Lung microvascular endothelial cell (primary cell): ENCODE measurements around the gene SECTM1. TPM values are rescaled to one million over a fixed set of nuclear protein-coding genes. Genes with fewer than 3 reads are reported as not detected.

ENCODE experiments used
- DNase-seq, 2 donors: peaks; one replicate each; pipeline versions ENCODE4 v3.0.0 to v3.0.0-alpha.2; 2010; ENCODE audit warnings: low read depth in 2 of 2
- total RNA-seq: library from RNA; depleted of rRNA; stranded (reverse); fragments of >200 nt; gene quantifications from 2 replicates; pipeline ENCODE4 v1.2.1, GENCODE V29; 2014

SECTM1 gene
- total RNA-seq, 1 donor from 2014 or later = 1.8 TPM

DNA sequence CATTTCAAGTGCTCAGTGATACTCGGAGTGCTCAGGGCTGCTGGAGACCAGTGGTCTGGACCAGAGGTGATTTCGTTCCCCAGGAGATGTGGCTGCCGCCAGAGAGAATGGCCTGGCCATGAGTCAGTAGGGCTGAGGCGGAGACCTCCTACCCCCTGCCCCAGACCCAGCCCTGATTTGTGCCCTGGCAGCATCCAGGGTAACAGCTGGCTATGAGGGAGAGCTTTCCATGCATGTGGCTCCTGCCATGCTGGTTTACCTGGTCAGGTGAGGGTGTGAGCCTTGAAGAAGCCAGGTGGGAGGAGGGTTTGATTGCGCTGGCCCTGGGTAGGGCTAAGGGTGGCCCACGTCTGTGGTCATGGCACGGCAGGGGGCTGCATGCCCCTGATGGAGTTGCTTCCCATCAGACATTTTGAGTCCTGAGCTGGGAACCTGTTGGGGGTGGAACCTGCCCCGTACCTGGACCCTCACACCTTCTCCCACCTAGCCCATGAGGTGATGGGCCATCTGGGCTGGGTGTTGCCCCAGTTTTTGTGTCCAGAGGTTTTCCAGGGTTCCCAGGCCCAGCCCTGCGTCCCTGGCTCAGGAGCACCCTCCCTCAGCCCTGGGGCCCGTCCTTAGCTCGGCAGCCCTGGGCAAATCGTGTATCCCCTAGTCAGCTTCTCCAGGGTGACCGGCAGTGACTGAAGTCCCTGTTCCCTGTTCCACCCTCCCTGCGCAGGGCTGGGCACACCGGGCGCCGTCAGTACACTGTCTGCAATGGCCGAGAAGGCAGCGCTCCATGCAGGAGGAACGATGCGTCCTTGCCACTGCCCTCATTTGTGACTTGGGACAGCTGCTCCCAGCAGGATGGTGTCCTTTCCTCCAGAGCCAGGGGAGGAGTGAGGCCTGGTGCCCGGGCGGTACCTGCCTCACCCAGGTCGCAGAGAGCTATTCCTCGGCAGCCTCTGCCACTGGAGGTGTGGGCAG lies 51.0 kb downstream of the SECTM1 start:
- DNase-seq = no peak

DNA sequence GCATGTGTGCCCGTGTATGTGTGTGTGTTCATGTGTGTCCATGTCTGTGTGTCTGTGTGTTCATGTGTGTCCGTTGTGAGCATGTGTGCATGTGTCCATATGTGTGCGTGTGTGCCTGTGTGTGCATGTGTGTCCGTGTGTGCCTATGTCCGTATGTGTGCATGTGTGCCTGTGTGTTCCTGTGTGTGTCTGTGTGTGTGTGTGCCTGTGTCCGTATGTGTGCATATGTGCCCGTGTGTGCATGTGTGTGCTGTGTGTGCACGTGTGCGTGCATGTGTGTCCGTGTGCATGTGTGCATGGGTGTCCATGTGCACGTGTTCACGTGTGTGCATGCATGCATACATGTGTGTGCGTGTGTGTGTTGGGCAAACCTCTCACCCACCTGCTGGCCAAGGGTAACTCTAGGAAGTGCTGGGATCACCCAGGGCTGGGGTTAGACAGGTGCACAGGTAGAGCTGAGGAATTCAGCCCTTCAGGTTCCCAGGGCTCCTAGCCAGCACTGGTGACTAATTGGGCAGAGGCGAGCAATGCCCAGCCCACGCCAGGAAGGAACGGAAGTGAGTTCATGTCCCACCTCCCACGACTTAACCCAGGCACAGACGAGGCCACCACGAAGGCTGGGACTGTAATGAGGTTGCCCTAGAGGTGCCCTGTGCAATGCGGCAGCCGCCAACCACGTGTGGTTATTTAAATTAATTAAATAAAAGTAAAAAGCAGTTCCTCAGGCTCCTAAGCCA lies 51.9 kb downstream of the SECTM1 start:
- no peak for DNase-seq

DNA sequence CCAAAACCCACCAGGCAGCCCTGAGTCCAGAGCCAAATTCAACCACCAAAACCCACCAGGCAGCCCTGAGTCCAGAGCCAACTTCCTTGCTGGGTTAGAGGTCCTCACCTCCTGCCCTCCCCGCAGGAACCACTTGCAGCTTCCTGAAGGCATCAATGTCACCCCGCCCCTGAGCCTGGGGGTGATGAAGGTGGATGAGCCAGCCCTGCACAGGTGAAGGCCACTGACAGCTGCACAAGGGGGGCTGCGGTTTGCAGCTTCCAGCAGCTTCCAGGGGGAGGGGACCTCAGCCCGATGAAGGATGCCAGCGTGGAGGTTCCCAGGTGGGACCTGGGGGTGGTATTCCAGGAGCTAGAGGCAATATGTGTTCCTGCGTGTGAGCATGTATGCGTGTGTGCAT lies 52.5 kb downstream of the SECTM1 start:
- DNase-seq = no peak

DNA sequence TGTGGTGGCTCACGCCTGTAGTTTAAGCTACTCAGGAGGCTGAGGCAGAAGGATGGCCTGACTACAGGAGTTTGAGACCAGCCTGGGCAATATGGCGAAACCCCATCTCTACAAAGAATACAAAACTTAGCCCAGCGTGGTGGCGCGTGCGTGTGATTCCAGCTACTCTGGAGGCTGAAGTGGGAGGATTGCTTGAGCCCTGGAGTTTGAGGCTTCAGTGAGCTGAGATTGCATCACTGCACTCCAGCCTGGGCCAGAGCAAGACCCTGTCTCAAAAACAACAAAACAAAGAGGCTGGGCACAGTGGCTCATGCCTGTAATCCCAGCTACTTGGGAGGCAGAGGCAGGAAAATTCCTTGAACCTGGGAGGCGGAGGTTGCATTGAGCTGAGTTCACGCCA lies 53.0 kb downstream of the SECTM1 start:
- no peak for DNase-seq

DNA sequence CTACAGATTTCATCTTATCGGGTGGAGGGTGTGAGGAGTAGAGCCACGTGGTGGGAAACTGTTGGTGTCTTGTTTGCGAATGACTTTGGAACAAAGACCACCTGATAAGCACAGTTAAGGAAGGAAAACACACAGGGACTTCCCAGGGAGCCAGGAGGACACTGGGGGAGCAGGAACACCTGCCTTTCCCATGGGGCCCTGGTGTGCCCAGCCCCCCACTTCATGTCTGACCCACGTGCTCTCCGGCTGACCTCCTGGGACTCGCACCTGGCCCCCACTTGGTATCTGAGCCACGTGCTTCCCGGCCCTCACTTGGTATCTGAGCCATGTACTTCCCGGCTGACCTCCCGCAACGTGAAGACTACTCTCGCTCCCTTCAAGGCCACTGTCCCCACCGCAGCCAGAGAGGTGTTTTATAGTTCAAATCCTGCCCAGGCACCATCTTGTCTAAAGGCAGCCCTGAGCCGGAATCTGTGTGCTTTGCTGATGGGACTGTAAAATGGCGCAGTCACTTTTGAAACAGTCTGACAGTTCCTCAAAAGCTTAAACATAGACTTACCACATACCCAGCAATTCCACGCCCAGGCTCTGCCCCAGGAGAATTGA lies 54.7 kb downstream of the SECTM1 start:
- DNase-seq = no peak

DNA sequence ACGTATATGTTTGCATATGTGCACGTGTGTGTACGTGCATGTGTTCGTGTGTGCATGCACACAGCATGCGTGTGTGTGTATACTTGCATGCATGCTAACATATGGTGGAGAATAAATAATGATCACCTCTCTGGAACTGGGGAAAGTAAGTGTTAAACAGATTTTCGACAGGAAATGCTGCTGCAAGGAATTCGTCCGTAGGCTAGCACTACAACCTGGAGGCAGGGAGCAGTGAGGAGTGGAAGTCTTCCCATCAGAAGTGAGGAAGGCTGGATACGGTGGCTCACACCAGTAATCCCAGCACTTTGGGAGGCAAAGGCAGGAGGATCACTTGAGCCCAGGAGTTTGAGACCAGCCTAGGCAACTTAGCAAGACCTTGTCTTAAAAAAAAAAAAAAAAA lies 55.3 kb downstream of the SECTM1 start:
- no peak for DNase-seq

DNA sequence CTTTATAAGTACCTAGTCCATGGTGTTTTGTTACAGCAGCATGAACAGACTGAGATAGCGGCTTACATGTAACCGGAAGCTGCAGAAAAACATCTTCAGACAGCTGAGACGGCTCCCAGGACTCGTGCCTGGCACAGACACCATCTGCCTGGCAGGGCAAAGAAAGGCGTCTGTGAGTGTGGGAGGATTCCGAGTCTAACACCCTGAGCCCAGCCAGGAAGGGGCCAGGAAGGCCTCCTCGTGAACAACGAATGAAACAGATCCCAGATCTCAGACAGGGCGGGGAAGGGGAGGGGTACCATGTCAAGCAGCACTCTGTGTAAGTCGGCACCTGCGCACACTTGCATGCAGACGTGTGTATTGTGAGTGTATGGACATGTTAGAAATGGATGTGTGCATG lies 55.7 kb downstream of the SECTM1 start:
- DNase-seq = no peak

DNA sequence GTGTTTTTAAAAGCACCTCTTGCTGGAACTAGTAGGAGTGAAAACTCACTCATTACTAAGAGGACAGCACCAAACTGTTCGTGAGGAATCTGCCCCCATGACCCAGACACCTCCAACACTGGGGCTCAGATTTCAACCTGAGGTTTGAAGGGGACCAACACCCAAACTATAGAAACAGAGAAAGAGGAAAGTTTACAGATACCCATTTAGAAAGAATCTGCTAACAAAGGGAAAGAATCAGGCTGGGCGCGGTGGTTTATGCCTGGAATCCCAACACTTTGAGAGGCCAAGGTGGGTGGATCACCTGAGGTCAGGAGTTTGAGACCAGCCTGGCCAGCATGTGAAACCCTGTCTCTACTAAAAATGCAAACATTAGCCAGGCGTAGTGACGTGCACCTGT lies 56.6 kb downstream of the SECTM1 start:
- no peak for DNase-seq

DNA sequence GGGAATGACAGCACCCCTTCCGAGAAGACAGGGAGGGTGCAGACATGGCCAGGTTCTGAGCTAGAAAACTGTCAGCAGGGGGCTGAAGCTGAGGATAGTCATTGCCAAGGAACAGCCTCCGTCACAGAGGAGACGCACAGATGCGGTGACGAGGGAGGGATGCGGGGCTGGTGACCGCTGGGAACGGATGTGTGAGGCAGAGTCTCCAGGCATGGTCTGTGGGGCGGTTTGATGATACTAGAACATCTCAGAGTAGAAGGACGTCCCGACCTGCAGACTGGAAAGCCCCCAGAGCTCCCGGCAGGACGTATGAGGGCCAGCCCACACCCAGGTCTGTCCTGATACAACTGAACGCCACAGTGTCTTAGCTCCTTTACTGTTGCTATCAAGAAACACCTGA lies 58.2 kb downstream of the SECTM1 start:
- no peak for DNase-seq

DNA sequence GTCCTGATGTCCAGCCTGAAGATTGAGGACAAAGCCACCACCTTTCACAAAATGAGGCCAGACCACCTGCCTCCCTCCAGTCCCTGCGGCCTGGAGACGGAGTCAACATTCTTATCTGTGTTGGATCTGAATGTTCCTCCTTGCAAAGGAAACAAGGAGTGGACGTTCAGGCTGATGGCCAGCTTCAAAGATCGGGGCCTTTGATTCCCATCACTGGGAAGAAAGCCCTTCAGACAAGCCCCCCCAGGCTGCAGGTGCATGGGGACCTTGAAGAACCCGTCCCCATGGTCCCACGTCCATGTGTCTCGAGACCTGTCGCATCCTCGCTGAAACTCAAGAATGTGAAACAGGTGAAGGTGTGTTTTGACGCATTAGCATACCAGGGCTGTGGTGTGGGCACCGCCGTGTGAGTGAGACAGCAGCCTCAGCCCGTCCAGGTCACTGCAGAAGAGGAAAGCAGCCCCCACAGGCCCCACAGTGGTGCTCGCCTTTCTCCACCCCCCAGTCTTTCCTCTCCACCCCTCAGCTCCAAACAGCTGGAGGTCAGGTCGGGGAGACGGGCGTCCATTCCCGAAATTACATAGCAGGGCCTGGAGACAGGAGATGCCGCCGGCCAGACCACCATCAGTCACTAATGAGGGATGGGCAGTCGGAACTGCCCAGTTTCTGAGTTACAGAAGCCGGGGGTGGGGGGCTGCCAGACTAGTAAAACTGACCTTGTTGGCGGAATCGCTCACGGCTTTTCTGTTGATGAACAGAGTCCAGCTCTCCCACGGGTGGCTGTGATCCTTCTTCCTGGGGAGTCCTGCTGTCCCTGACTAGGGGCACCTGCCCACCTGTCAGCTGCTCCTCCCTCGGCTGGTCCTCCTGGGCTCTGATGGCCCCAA lies 59.2 kb downstream of the SECTM1 start:
- DNase-seq = no peak

DNA sequence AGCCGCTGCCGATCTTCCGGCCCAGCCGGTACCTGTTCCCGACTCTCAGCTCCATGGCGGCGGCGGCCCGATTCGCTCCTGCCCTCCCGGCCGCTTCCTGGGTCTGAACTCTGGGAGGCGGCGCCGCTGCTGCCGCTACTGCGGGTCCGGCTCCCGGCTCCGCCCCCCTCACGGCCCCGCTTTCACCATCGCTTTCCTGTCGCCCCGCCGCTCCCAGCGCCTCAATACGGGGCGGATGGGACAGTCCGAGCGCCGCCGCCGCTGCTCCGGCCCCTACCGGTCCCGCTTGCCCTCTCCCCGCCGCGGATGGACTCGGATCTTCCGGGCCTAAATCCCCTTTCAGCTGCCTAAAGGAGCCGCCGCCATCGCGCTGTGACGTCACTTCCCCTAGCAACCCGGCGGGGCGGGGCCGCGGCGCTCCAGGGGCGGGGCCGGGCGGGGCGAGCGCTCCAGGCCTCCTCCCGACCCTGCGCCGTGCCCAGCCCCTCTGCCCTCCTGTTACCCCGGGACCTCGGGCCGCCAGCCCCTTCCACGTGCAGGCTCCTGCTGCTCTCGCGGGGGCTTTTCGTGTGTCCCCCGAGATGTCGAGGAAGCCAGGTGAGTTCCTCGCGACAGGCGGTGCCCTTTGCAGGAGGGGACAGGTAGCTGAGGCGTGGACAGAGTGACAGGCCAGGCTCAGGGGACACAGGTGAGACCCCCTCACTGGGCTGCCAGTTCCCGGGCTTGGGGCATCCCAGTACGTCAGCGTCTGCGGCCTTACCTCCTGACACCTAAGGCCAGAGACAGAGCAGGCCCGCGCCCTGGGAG lies 60.0 kb downstream of the SECTM1 start, which contains the start of gene CSNK1D:
Gene CSNK1D, minus strand, starts transcription at position 374 of the 807 bp plus-strand sequence. Its CDS starts 319 bp downstream, at position 55.
- peak; percentile 87 to 92 for DNase-seq

DNA sequence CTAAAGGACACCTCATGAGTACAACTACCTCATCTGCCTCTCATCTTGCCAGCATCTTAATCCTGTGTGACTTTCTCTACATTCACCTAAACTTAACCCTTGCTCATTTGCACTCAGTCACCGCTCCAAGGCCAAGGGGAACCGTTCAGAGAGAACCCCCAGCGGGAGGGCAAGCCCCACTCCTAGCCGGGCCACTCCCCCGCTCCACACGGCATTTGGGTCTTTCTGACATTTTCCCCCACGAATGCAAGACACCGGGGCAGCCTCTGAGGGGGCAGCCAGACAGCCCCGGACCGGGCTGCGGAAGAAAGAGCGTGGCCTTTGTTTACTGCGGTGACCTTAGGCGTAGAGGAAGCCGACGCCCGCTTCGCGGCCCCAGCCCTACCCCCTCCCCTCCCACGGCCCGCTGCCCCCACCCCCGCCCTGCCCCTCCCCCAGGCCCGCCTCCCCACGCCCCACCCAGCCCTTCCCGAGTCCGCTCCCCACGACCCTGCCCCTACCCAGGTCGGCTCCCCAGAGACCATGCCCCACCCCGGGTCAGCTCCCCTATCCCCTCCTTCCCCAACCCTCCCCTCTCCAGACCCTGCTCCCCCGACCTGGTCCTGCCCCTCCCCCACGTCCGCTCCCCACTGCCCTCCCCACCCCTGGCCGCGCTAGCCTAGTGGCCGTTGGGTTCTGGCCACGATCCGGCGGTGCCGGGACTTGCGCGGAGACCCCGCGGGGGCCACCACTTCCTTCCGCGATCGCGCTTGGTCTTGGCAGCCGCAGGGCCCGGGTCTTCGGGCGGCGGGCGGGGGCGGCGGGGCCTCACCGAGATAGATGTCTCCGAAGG lies 60.9 kb downstream of the SECTM1 start:
- DNase-seq = no peak

DNA sequence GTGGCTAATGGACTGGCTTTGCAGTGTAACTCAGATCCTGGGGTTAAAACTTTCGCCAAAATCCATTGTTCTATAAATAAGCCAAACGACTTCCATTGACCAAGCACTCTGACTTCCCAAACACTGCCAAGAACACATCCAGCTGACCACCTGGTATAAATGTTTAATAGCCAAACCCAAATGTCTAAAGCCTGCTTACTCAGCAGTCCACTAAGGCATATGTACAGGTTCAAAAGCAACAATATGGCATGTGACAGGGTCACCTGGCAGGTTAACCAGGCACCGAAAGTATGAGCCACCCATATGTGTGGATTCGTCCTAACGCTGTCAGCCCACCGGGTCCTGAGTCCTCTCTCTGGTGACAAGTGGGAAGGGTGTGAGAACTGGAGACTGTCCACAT lies 62.2 kb downstream of the SECTM1 start:
- DNase-seq = no peak

Other genes with a start within 250 kb of the SECTM1 start
- 35.1 and 43.4 TPM in 2 replicates for gene FASN, start 235.5 kb downstream of the SECTM1 start, total RNA-seq
- 2.0 and 3.4 TPM in 2 replicates for gene CCDC57, start 120.9 kb downstream of the SECTM1 start, total RNA-seq
- gene SLC16A3, start 104.7 kb downstream of the SECTM1 start, total RNA-seq = 67.8 and 135 TPM in 2 replicates
- 38.8 and 41.3 TPM in 2 replicates for gene CSNK1D, start 60.1 kb downstream of the SECTM1 start, total RNA-seq
- under 0.01 TPM in 1 of 2 replicates, not detected in the other for gene CD7, start 16.2 kb downstream of the SECTM1 start, total RNA-seq
- not detected in 2 replicates for gene TEX19, start 25.5 kb upstream of the SECTM1 start, total RNA-seq
- gene UTS2R, start 38.0 kb upstream of the SECTM1 start, total RNA-seq = not detected in 2 replicates
- gene HEXD, start 84.6 kb upstream of the SECTM1 start, total RNA-seq = 9.8 and 13.3 TPM in 2 replicates
- gene OGFOD3, start 84.8 kb upstream of the SECTM1 start, total RNA-seq = 13.9 and 19.8 TPM in 2 replicates
- gene CYBC1, start 117.0 kb upstream of the SECTM1 start, total RNA-seq = 31.8 and 57.1 TPM in 2 replicates
- 50.1 and 96.2 TPM in 2 replicates for gene NARF, start 125.0 kb upstream of the SECTM1 start, total RNA-seq
- 15.0 and 24.8 TPM in 2 replicates for gene FOXK2, start 186.0 kb upstream of the SECTM1 start, total RNA-seq